B cell (primary cell): ENCODE data around the gene CSNK1G1. TPM values are rescaled to one million over a fixed set of nuclear protein-coding genes. Genes with fewer than 3 reads are reported as not detected.

Source experiments
- ATAC-seq: fragments of 200-7000 bp; cut with Tn5 transposase; one replicate; pipeline ENCODE4 v1.10.0; 2021; ENCODE audit warnings: low read depth, mild to moderate bottlenecking, moderate number of reproducible peaks, moderate library complexity
- CTCF ChIA-PET: fragments of 350-600 bp; sonication (Branson Sonifier 250); formaldehyde crosslinking; loops from one replicate; lab custom pipeline; 2021; ENCODE audit warnings: antibody characterized with exemption, inconsistent platforms; lab: Charles Lee
- POLR2A ChIA-PET: fragments of 350-600 bp; sonication (Branson Sonifier 250); formaldehyde crosslinking; loops from one replicate; lab custom pipeline; 2021; ENCODE audit warnings: antibody characterized with exemption; lab: Charles Lee
- DNase-seq: peaks from one replicate; pipeline ENCODE4 v3.0.0; 2013
- H2AFZ ChIP-seq: 2 replicates; pipeline ENCODE4 v1.6.1; 2012; ENCODE audit warnings: mild to moderate bottlenecking, low read depth, low read length; ENCODE audit not compliant: insufficient read depth, poor library complexity, severe bottlenecking
- H3K27ac ChIP-seq, 2 donors: 1 replicate in 1 of 2; 2 replicates in 1 of 2; pipeline ENCODE4 v1.5.1; 2012 to 2013; ENCODE audit warnings: low read length in 2 of 2, mild to moderate bottlenecking in 2 of 2, moderate library complexity in 1 of 2
- H3K27me3 ChIP-seq, 4 experiments: fragments of 200-600 bp in 1 of 4; sonication (generic) in 1 of 4; replicated peaks in 1 of 4; 1 replicate in 2 of 4; 2 replicates in 2 of 4; pipeline versions ENCODE4 v1.6.1 to v1.7.0; 2013 to 2016; ENCODE audit warnings: low read length in 3 of 4, mild to moderate bottlenecking in 2 of 4, mixed read lengths in 1 of 4, moderate library complexity in 1 of 4; ENCODE audit not compliant: insufficient read depth in 4 of 4, control insufficient read depth in 3 of 4; ENCODE audit errors: control extremely low read depth in 1 of 4
- H3K36me3 ChIP-seq, 2 experiments: replicated peaks in 1 of 2; 1 replicate in 1 of 2; 2 replicates in 1 of 2; pipeline versions ENCODE4 v1.6.1 to v1.7.1; 2013; ENCODE audit warnings: low read length in 1 of 2; ENCODE audit not compliant: insufficient read depth in 2 of 2, control insufficient read depth in 1 of 2; ENCODE audit errors: control extremely low read depth in 1 of 2, extremely low read depth in 1 of 2
- H3K4me1 ChIP-seq, 2 donors: fragments of 200-600 bp in 1 of 2; sonication (generic) in 1 of 2; 1 replicate in 1 of 2; 2 replicates in 1 of 2; pipeline versions ENCODE4 v1.5.1 to v1.6.1; 2013 to 2017; ENCODE audit warnings: low read length in 2 of 2; ENCODE audit not compliant: control insufficient read depth in 2 of 2, insufficient read depth in 2 of 2
- H3K4me2 ChIP-seq: replicated peaks from 2 replicates; pipeline ENCODE3; 2012; ENCODE audit warnings: mild to moderate bottlenecking, low read depth, low read length; ENCODE audit not compliant: poor library complexity, severe bottlenecking
- H3K4me3 ChIP-seq, 5 experiments: fragments of 200-600 bp in 1 of 5; sonication (generic) in 1 of 5; 1 replicate in 3 of 5; 2 replicates in 2 of 5; pipeline versions ENCODE4 v1.5.1 to v1.7.0; 2011 to 2016; ENCODE audit warnings: low read length in 4 of 5, mild to moderate bottlenecking in 4 of 5, low read depth in 2 of 5, control low read depth in 1 of 5, moderate library complexity in 1 of 5; ENCODE audit not compliant: insufficient read depth in 1 of 5; ENCODE audit errors: control extremely low read depth in 1 of 5, extremely low read depth in 1 of 5
- H3K79me2 ChIP-seq: fragments of 200-600 bp; sonication (generic); one replicate; pipeline ENCODE4 v1.6.0; 2016; ENCODE audit warnings: low read length; ENCODE audit not compliant: control insufficient read depth, insufficient read depth
- H3K9ac ChIP-seq: fragments of 200-600 bp; sonication (generic); 2 replicates; pipeline ENCODE4 v1.6.1; 2017; ENCODE audit warnings: mild to moderate bottlenecking, low read length, moderate library complexity
- H3K9me3 ChIP-seq, 3 donors: one replicate each; pipeline versions ENCODE4 v1.6.1 to v1.7.1; 2013; ENCODE audit warnings: low read length in 2 of 3; ENCODE audit not compliant: control insufficient read depth in 2 of 3, insufficient read depth in 1 of 3; ENCODE audit errors: control extremely low read depth in 1 of 3
- H4K20me1 ChIP-seq: 2 replicates; pipeline ENCODE4 v1.6.0; 2012; ENCODE audit warnings: mild to moderate bottlenecking, low read length; ENCODE audit not compliant: insufficient read depth, control insufficient read depth, poor library complexity, severe bottlenecking
- H3K27ac Mint-ChIP-seq: one replicate; pipeline ENCODE4 v1.8.0; 2021; ENCODE audit warnings: mixed read lengths
- H3K27me3 Mint-ChIP-seq: one replicate; pipeline ENCODE4 v1.8.0; 2021; ENCODE audit warnings: mixed read lengths
- H3K4me1 Mint-ChIP-seq: one replicate; pipeline ENCODE4 v1.8.0; 2021; ENCODE audit warnings: mixed read lengths
- H3K4me3 Mint-ChIP-seq: one replicate; pipeline ENCODE4 v1.8.0; 2021; ENCODE audit warnings: mixed read lengths
- H3K9me3 Mint-ChIP-seq: one replicate; pipeline ENCODE4 v1.8.0; 2022; ENCODE audit warnings: mixed read lengths; ENCODE audit not compliant: insufficient read depth
- CTCF ChIP-seq: fragments of 200-600 bp; IDR thresholded peaks from one replicate; pipeline ENCODE4 v1.8.0; 2022; ENCODE audit warnings: antibody characterized with exemption, mild to moderate bottlenecking
- EZH2 ChIP-seq: IDR thresholded peaks from 2 replicates; pipeline ENCODE4 v1.6.1; 2012; ENCODE audit warnings: borderline replicate concordance, low read depth, mild to moderate bottlenecking, moderate library complexity, low read length; ENCODE audit not compliant: insufficient read depth, poor library complexity, severe bottlenecking
- WGBS: methylation state at CpG from one replicate; pipeline ENCODE4 v1.1.5; 2013; ENCODE audit warnings: missing lambda C conversion rate; ENCODE audit not compliant: insufficient coverage; 5-methylcytosine and 5-hydroxymethylcytosine counted together
- intact Hi-C: fragments of 100-400 bp; cut with micrococcal nuclease; formaldehyde crosslinking; loops from one replicate; pipeline ENCODE4 v1.10.0; 2022
- polyA plus RNA-seq: library from polyadenylated mRNA; depleted of rRNA; stranded (reverse); fragments of >200 nt; gene quantifications from 2 replicates; pipeline ENCODE4 v1.2.3, GENCODE V29; 2012
- total RNA-seq, 2 donors: library from RNA; stranded (reverse); fragments of 120-200 nt in 1 of 2; gene quantifications; 1 replicate in 1 of 2; 2 replicates in 1 of 2; pipeline versions ENCODE4 v1.2.3 to v1.2.4, GENCODE V29; 2013 to 2022

CSNK1G1 gene
- total and polyA plus RNA-seq, 2 donors (not counting 1 experiment from before 2014, with no cell fraction given) = 5.2 to 40.3 TPM

GRCh38 chr15:64193971-64194370, 162.0 kb downstream of the CSNK1G1 start:
- Histone ChIP-seq H3K79me2 (no peaks in the 10 kb centered on the region), H3K9ac (no peak overlapping the region), H4K20me1 (no peaks in the 10 kb centered on the region), H3K9me3 (no peaks in the 10 kb centered on the region), H2AFZ (no peak overlapping the region), H3K4me2 (no peak overlapping the region), H3K27ac (no peak overlapping the region), H3K4me3 (no peak overlapping the region), H3K4me1 (no peaks in the 10 kb centered on the region), H3K27me3 (no peaks in the 10 kb centered on the region), H3K36me3 (peaks cover 2 to 14% of the 10 kb centered on the region in 2 experiments)
- DNase-seq (no peak), ATAC-seq (no peak)
- TF ChIP-seq CTCF = no peak
- TF ChIP-seq EZH2 = no peak
- ChIA-PET POLR2A (no interaction called here), CTCF (interaction anchor here (0.7 kb wide), 1 partner anchor 81 kb away, joined by 3 read pairs; no protein-coding TSS in a partner anchor)
- Mint-ChIP-seq H3K4me1 (no peaks in the 10 kb centered on the region), H3K27me3 (no peaks in the 10 kb centered on the region), H3K4me3 (no peak overlapping the region), H3K27ac (no peak overlapping the region), H3K9me3 (no peaks in the 10 kb centered on the region)
- intact Hi-C loops = no loop called here
- WGBS = 100% methylated on average over 3 of the region's 6 CpGs

GRCh38 chr15:64191971-64192830, 163.8 kb downstream of the CSNK1G1 start:
- H3K27me3 ChIP-seq = no peaks in the 10 kb centered on the region
- no peak for DNase-seq
- no peaks in the 10 kb centered on the region for H3K9me3 ChIP-seq
- Mint-ChIP-seq H3K27me3 (no peaks in the 10 kb centered on the region), H3K9me3 (no peaks in the 10 kb centered on the region), H3K27ac (no peak overlapping the region), H3K4me3 (no peak overlapping the region), H3K4me1 (no peaks in the 10 kb centered on the region)
- TF ChIP-seq EZH2 = no peak
- no peak for TF ChIP-seq CTCF
- intact Hi-C loops = no loop called here
- CTCF ChIA-PET = interaction anchor here (1.7 kb wide), 1 partner anchor 15 kb away, joined by 4 read pairs; no protein-coding TSS in a partner anchor
- H3K79me2 ChIP-seq = no peaks in the 10 kb centered on the region
- ATAC-seq = no peak
- H3K4me2 ChIP-seq = no peak overlapping the region
- no peak overlapping the region for H3K4me3 ChIP-seq
- no peak overlapping the region for H2AFZ ChIP-seq
- WGBS = 88% methylated on average over 3 of the region's 5 CpGs
- peaks cover 2 to 27% of the 10 kb centered on the region in 2 experiments for H3K36me3 ChIP-seq
- no peaks in the 10 kb centered on the region for H3K4me1 ChIP-seq
- no peaks in the 10 kb centered on the region for H4K20me1 ChIP-seq
- POLR2A ChIA-PET = no interaction called here
- no peak overlapping the region for H3K27ac ChIP-seq
- H3K9ac ChIP-seq = no peak overlapping the region
